HepG2 (cell line): Measurements from ENCODE around the gene MVP. TPM values are rescaled to one million over a fixed set of nuclear protein-coding genes. Genes with fewer than 3 reads are reported as not detected.

Experiments used
- ADNP ChIP-seq: sonication (generic); formaldehyde crosslinking; IDR thresholded peaks from 2 replicates; pipeline ENCODE4 v1.4.0; 2020; ENCODE audit warnings: missing genetic modification reagents
- ATF5 ChIP-seq: sonication (generic); formaldehyde crosslinking; IDR thresholded peaks from 2 replicates; pipeline ENCODE4 v1.4.0; 2020; ENCODE audit warnings: mild to moderate bottlenecking, low read depth, missing genetic modification reagents
- GMEB1 ChIP-seq: sonication (generic); formaldehyde crosslinking; IDR thresholded peaks from 2 replicates; pipeline ENCODE4 v1.5.1; 2020; ENCODE audit warnings: missing genetic modification reagents, mild to moderate bottlenecking, borderline replicate concordance
- MATR3 ChIP-seq: sonication (generic); formaldehyde crosslinking; IDR thresholded peaks from 2 replicates; pipeline ENCODE4 v1.4.0; 2020; ENCODE audit warnings: missing genetic modification reagents
- MNT ChIP-seq: fragments of 450-650 bp; IDR thresholded peaks from 2 replicates; pipeline ENCODE4 v1.6.1; 2016
- NFE2L2 ChIP-seq: fragments of 150-350 bp; IDR thresholded peaks from 2 replicates; pipeline ENCODE4 v1.6.1; 2014; ENCODE audit warnings: low read length
- ZBED4 ChIP-seq: sonication (generic); formaldehyde crosslinking; IDR thresholded peaks from 2 replicates; pipeline ENCODE4 v1.4.0; 2020; ENCODE audit warnings: missing genetic modification reagents, borderline replicate concordance
- ZBTB1 ChIP-seq: sonication (generic); formaldehyde crosslinking; IDR thresholded peaks from 2 replicates; pipeline ENCODE4 v1.4.0; 2020; ENCODE audit warnings: missing genetic modification reagents, borderline replicate concordance
- ZNF367 ChIP-seq: sonication (generic); formaldehyde crosslinking; IDR thresholded peaks from 2 replicates; pipeline ENCODE4 v1.4.0; 2020; ENCODE audit warnings: missing genetic modification reagents, borderline replicate concordance
- ZNF414 ChIP-seq: sonication (generic); formaldehyde crosslinking; IDR thresholded peaks from 2 replicates; pipeline ENCODE4 v1.5.0; 2020; ENCODE audit warnings: missing genetic modification reagents
- ZNF567 ChIP-seq: sonication (generic); formaldehyde crosslinking; IDR thresholded peaks from 2 replicates; pipeline ENCODE4 v1.8.1; 2023; ENCODE audit warnings: mild to moderate bottlenecking, missing genetic modification reagents, borderline replicate concordance
- ZNF574 ChIP-seq: sonication (generic); formaldehyde crosslinking; IDR thresholded peaks from 2 replicates; pipeline ENCODE4 v1.4.0; 2020; ENCODE audit warnings: missing genetic modification reagents
- polyA plus RNA-seq, 8 experiments: library from polyadenylated mRNA; depleted of rRNA in 3 of 8; stranded (reverse) in 7 of 8; unstranded in 1 of 8; fragments of >200 nt; fragmentation: Illumina TruSeq in 4 of 8; extraction: Trizol in 4 of 8; gene quantifications; 2 replicates each; pipeline versions ENCODE4 v1.2.1 to v1.2.3, GENCODE V29; 2011 to 2016; ENCODE audit warnings: low read depth in 4 of 8, missing spikeins in 1 of 8, mixed read lengths in 1 of 8; ENCODE audit not compliant: insufficient read depth in 1 of 8
- total RNA-seq, 5 experiments: library from RNA; depleted of rRNA; stranded (reverse); fragments of >200 nt; fragmentation: Illumina TruSeq; extraction: Trizol; gene quantifications; 2 replicates each; pipeline ENCODE4 v1.2.3, GENCODE V29; 2016; ENCODE audit warnings: low read depth in 1 of 5

The MVP gene
- total and polyA plus RNA-seq, 2 of the 13 experiments (the other 11 are each of a cell fraction or from before 2014, with no cell fraction given), result 22.9 to 43.5 TPM

GRCh38 chr16:29891525-29892457, 71.5 kb downstream of the MVP start (continued):
- TF ChIP-seq ZNF414 (0 out of 2 replicates have a peak, but pooled peaks have one; percentile 49), MNT (no peak), ZNF567 (CRISPR knock-in tag) (0 out of 2 replicates have a peak, but pooled peaks have one; percentile 28), ZNF574 (CRISPR knock-in tag) (peak; percentile 52), ZNF367 (CRISPR knock-in tag) (no peak), ATF5 (CRISPR knock-in tag) (no peak), ZBTB1 (CRISPR knock-in tag) (no peak), ADNP (no peak; the same call in 1 of the 2 replicates), NFE2L2 (no peak), GMEB1 (CRISPR knock-in tag) (peak; percentile 56; the same call in 1 of the 2 replicates), ZBED4 (no peak), MATR3 (no peak)
